SKM-1 treated with dmso at 0.1 percent for 144 hours (cell line): ENCODE data around the gene JAK2.
"Not testable (repeated sequence)": the region's sequence is repeated elsewhere in the genome, so short reads cannot be mapped to it uniquely, and the experiment has no call there.

Experiments
- DNase-seq: peaks from one replicate; lab custom pipeline; 2025; ENCODE audit not compliant: unreplicated experiment; lab: John Stamatoyannopoulos, UW

JAK2 gene

GRCh38 chr9:4984621-4985385 lies at the start of gene JAK2:
Gene JAK2, plus strand, starts transcription at chr9:4985272. Its CDS starts 36,716 bp downstream, at chr9:5021988.
- peak; percentile 92 for DNase-seq

DNA sequence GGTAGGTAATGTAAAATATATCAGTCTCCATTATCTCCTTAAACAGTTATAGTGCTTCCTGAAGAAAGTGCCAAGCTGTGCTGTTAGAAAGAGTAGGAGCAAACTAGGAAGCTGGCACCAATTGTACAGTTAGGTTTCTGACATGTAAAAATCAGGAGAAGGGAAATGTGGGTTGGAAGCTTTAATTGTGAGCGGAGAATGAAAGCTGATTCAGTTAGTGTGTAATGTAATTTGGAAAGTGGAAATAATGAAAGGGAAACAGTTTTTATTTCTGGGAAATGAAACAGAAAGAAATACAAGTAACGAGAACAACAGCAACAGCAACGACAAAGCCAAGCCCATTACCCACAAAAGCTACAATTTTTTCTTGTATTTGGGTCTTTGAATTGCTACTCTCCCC lies 48.8 kb upstream of the JAK2 start:
- no peak for DNase-seq

GRCh38 chr9:4936823-4937222 lies 48.2 kb upstream of the JAK2 start:
- no peak for DNase-seq

GRCh38 chr9:4937446-4937845 lies 47.6 kb upstream of the JAK2 start:
- DNase-seq = no peak

DNA sequence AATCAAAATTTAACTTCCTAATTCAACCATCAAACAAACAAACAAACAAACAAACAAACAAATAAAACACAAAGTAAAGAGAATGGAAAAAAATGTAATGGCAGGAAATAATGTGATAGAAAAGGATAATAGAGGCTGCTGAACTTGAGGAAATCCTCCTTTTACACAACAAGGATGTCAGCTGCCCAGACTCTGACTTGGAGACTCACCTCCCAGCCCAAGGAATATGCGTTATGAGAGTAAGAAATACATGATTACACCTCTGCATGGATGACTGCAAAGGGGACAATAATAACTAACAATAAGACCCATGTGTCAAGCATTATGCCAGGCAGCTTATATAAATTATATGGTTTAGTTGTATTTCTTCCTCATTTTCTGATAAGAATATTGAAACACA lies 46.6 kb upstream of the JAK2 start:
- DNase-seq = no peak

DNA sequence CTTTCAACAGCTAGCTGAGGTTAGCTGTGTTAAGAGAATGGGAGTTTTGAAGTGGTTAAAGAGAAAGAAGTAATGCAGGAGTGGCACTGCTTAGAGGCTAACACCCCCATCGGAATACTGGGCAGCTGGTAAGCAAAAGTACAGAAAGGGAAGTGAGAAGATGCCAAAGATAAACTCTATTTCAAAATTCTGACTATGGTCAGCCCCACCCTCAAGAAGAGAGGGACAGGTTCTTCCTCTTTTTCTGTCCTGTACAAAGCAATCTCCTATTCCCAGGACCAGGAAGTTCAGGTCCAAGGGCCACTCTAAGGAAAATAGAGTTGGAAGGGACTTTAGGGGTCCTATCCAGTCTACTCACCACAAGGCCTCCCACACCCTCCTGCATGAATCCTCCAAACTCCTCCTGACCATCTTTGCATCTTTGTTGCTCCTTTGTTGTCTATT lies 45.9 kb upstream of the JAK2 start:
- DNase-seq = peak; percentile 97

DNA sequence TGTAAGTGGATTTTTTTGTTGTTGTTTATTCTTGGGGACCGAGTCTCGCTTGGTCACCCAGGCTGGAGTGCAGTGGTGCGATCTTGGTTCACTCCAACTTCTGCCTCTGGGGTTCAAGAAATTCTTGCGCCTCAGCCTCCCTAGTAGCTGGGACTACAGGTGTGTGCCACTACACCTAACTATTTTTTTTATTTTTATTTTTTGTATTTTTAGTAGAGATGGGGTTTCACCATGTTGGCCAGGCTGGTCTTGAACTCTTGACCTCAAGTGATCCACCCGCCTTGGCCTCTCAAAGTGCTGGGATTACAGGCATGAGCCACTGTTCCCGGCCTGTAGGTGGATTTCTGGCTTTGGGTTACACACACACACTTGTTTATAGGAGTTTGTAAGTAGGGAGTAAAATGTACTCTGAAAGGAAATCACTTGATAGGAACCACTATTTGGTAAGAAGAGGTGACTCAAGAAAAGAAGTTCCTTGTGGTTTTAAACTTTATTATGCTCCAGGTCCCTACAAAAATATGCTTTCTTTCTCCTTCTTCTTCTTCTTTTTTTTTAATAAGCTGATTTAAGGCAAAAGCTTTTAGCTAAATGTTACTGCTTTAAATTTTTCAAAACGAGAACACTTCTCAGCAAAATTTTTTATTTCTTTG lies 42.9 kb upstream of the JAK2 start:
- DNase-seq = peak; percentile 73

DNA sequence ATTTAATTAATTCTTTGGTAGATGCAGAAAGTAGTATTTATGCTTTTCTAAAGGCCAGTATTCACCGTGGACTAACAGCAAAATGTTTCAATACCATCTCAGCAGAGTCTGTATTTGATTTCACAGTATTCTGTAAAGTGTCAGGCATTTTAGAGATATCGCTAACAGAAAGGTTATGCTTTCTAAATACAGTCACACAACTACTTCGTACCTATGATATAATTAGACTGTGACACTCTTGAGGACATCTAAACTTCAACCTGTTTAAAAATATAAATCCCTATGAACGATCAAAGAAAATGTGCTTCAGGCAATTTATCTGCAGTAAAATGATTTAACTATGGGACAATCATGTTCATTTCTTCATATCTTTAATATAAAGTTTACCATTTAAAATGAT lies 41.7 kb upstream of the JAK2 start:
- no peak for DNase-seq

- DNase-seq = not testable (repeated sequence)
Measured at GRCh38 chr9:4944431-4945211, 40.5 kb upstream of the JAK2 start.

DNA sequence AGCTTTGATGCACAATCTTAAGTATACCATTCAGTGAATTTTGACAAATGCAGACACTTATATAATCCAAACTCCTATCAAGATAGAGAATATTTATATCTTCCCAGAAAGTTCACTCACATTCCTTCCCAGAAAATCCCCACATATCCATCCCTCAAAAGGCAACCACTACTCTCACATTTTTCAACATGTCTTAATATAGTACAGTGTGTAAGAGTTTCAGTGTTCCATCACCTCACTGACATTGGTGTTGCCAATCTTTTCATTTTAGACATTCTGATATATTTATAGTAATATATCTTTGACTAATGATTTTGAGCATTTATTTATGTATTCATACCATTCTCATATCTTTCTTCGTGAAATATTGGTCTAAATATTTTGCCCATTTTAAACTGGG lies 38.1 kb upstream of the JAK2 start:
- no peak for DNase-seq

- no peak for DNase-seq
Measured at GRCh38 chr9:4955836-4956235, 29.2 kb upstream of the JAK2 start.

GRCh38 chr9:4959031-4959430 lies 26.0 kb upstream of the JAK2 start:
- DNase-seq = no peak

DNA sequence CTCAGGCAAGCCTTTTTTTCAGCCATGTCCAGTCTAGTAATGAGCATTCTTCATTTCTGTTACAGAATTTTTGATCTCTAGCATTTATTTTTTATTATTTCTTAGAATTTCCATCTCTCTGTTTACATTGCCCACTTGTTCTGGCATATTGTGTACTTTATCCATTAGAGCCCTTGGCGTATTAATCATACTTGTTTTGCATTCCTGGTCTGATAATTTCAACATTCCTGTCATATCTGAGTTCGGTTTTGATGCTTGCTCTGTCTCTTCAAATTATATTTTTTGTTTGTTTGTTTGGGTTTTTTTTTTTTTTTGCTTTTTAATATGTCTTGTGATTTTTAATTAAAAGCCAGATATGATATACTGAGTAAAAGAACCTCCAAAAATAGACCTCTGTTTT lies 23.0 kb upstream of the JAK2 start:
- no peak for DNase-seq

DNA sequence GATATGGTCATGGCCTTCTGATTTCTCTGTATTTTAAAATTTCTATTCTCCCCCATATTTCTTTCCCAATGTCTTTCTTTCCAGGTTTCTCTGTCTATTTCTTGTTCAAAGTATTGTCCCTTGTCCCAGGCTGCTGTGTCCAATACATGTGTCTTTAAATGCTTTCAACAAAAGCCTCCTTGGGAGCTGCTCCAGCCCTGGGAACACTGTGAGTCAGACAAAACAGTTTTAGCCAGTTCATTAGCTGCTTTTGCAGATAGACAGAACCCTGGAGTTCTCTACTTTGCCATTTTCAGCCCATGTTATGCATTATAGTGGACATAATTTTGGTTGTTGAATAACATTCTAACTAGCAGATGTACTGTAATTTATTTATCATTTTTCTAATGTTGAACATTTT lies 20.5 kb upstream of the JAK2 start:
- no peak for DNase-seq

DNA sequence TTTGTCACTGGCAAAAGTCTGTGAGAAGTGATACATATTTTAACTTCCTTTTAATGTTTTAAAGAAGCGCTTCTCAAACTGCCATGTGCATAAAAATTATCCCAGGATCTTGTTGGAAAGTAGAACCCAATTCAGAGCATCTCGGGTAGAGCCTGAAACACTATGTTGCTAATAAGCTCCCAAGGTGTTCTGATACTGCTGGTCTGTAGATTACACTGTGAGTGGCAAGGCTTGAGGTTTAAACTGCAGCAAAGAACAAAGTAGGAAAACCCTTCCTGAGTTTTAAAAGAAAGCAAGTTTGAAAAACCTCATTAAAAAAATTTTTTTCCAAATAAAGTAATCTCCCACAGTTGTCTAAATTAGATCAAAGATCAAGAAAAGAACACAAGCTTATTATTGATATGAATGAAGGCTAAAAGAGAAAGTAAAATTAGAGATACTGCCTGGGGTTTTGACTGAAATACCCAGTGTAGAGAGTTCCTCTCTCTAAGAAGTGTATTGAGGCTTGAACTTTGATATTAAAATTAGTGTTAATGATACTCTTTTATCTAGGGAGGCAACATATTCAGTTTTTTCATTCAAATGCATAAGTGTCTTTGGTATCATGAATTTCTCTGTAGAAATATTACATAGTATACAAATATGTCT lies 19.8 kb upstream of the JAK2 start:
- DNase-seq = no peak

- no peak for DNase-seq
Measured at GRCh38 chr9:4967523-4967922, 17.5 kb upstream of the JAK2 start.

DNA sequence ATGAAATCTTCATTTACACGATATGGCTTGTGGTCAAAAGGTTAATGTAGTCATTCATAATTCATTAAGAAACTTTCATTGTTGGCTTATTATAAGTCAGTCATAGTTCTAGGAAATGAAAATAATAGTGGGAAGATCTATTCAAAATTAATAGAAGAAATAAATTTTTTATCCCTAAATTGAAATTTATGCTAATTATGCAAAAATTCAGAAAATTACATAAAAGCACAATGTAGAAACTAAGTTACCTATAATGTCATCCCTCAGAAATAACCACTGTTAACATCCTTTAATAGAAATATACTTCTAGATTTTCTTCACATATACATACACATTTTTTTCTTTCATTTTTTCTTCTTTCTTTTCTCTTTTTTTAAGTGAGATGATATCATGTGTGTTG lies 15.9 kb upstream of the JAK2 start:
- no peak for DNase-seq

DNA sequence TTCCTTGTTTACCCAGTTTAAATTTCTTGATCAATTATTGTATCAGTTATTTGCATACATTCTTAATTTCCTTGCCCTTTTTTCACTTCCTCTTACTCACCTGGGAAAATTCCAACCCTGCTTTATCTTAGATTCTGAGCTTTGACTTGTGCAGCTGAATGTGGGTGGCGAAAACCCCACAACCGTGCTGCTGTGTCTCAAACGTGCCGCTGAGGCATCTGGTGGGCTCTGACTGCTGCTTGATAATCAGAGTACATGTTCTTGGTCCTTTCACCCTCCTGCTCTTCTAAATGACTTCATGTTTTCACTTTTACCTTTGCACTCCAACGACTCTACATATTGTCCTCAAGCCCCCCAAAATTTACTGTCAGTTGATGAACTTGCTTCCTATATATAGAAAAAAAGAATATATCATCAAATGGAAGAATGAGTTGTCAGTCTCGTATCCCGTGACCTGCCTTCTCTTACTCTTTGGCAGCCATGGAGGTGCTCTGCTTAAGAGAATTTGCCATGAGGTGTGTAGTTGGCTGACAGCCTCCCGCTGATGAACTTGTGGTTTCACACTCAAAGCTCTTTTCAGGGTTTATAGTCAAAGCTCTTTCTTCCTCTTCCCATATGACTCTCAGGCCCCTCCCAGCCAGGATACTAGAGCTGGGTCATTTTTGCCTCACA lies 14.0 kb upstream of the JAK2 start:
- no peak for DNase-seq

DNA sequence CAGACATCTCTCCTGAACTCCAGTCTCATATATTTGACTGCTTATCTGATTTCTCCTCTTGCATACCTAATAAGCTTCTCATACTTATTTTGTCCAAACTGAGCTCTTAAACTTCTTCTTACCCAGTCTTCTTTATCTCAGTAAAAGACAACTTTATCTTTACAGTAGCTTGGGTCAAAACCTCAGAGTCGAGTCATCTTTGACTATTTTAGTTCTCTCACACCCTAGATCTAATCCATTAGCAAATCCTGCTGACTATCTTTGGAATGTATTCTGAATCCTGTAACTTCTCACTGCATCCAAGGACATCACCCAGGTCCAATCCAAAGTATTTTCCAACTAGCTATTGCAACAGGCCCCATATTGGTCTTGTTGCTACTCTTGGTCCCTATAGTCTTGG lies 11.8 kb upstream of the JAK2 start:
- no peak for DNase-seq

- no peak for DNase-seq
Measured at GRCh38 chr9:4973902-4974301, 11.2 kb upstream of the JAK2 start.

DNA sequence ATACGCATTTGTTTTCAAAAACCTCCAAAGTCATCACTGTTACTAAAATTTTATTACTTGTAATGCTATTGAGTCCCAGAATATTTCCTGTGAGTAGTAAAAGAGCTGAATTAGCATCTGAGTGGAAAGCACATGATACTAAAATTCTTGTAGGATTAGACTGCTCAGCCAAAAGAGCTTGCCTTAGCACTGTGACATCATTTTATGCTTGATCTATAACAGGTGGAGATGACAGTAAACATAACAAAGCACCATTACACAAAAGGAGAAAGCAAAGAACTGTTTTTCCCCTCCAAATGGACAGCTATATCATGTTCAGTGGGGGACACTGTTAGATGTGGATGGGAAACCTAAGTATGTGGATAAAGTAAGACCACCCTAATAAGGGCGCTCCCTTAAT lies 5.8 kb upstream of the JAK2 start:
- DNase-seq = no peak
